ENCODE measurements around the gene GNG13.

DNA sequence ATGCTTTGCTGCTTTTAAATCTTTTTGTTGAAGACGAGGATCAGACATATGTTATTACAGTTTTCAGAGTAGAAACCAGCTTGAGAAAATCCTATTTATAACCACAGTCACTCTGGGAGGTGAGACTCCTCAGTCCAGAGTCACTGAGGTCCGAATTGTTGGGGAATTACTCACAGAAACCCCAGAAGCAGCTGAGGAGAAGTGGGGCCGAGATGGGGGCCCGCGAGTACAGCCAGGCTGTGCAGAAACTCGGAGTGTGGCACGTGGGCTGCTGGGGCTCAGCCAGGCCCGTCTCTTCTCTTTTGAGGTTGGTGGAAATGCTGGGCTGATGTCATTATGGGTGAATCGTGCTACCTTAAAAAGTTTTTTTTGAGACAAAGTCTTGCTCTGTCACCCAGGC is 14.4 kb upstream of the GNG13 start:
- TF ChIP-seq, protein P1, sequence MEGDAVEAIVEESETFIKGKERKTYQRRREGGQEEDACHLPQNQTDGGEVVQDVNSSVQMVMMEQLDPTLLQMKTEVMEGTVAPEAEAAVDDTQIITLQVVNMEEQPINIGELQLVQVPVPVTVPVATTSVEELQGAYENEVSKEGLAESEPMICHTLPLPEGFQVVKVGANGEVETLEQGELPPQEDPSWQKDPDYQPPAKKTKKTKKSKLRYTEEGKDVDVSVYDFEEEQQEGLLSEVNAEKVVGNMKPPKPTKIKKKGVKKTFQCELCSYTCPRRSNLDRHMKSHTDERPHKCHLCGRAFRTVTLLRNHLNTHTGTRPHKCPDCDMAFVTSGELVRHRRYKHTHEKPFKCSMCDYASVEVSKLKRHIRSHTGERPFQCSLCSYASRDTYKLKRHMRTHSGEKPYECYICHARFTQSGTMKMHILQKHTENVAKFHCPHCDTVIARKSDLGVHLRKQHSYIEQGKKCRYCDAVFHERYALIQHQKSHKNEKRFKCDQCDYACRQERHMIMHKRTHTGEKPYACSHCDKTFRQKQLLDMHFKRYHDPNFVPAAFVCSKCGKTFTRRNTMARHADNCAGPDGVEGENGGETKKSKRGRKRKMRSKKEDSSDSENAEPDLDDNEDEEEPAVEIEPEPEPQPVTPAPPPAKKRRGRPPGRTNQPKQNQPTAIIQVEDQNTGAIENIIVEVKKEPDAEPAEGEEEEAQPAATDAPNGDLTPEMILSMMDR (IDR thresholded peaks at IDR 0.05), result no peak
- no peak for TF ChIP-seq POLR2A (IDR thresholded peaks at IDR 0.05)

Data from body of pancreas (tissue), 4 donors.